H9 (cell line): ENCODE data around the gene GM2A. TPM values are rescaled to one million over a fixed set of nuclear protein-coding genes. Genes with fewer than 3 reads are reported as not detected.

Experiments
- DNase-seq: peaks from one replicate; pipeline ENCODE4 v3.0.0-alpha.2; 2017
- H2AFZ ChIP-seq: one replicate; pipeline ENCODE4 v1.6.1; 2013; ENCODE audit warnings: mild to moderate bottlenecking, low read length, control low read depth, moderate library complexity
- H2AK5ac ChIP-seq: 2 replicates; pipeline ENCODE4 v1.6.1; 2013; ENCODE audit warnings: low read length, control low read depth, mixed read lengths; ENCODE audit not compliant: insufficient read length
- H2BK120ac ChIP-seq: one replicate; pipeline ENCODE4 v1.6.1; 2013; ENCODE audit warnings: low read depth, mild to moderate bottlenecking, low read length, control low read depth, inconsistent platforms; ENCODE audit not compliant: poor library complexity, severe bottlenecking
- H2BK12ac ChIP-seq: 2 replicates; pipeline ENCODE4 v1.6.1; 2013; ENCODE audit warnings: low read length, control low read depth, mixed read lengths, low read depth; ENCODE audit not compliant: insufficient read length
- H2BK15ac ChIP-seq: 2 replicates; pipeline ENCODE4 v1.6.1; 2013; ENCODE audit warnings: low read depth, low read length, control low read depth
- H2BK20ac ChIP-seq: one replicate; pipeline ENCODE4 v1.6.1; 2013; ENCODE audit warnings: low read depth, mild to moderate bottlenecking, low read length, control low read depth, inconsistent platforms; ENCODE audit not compliant: poor library complexity, severe bottlenecking
- H2BK5ac ChIP-seq: 2 replicates; pipeline ENCODE4 v1.6.1; 2013; ENCODE audit warnings: low read length, control low read depth, mixed read lengths; ENCODE audit not compliant: insufficient read length
- H3K14ac ChIP-seq: 2 replicates; pipeline ENCODE4 v1.6.1; 2013; ENCODE audit warnings: low read length, control low read depth; ENCODE audit not compliant: insufficient read depth
- H3K18ac ChIP-seq: 2 replicates; pipeline ENCODE4 v1.6.1; 2013; ENCODE audit warnings: low read depth, mild to moderate bottlenecking, mixed read lengths, low read length, control low read depth; ENCODE audit not compliant: insufficient read length
- H3K23ac ChIP-seq: 2 replicates; pipeline ENCODE4 v1.6.1; 2013; ENCODE audit warnings: low read length, control low read depth, mixed read lengths, low read depth; ENCODE audit not compliant: insufficient read length
- H3K23me2 ChIP-seq: 2 replicates; pipeline ENCODE4 v1.6.1; 2013; ENCODE audit warnings: low read depth, mild to moderate bottlenecking, mixed read lengths, low read length, control low read depth; ENCODE audit not compliant: insufficient read length, poor library complexity, severe bottlenecking
- H3K27ac ChIP-seq: 2 replicates; pipeline ENCODE4 v1.5.1; 2013; ENCODE audit warnings: low read length, control low read depth, mixed read lengths, low read depth; ENCODE audit not compliant: insufficient read length
- H3K27me3 ChIP-seq: 2 replicates; pipeline ENCODE4 v1.6.1; 2013; ENCODE audit warnings: low read length, control low read depth, inconsistent platforms; ENCODE audit not compliant: insufficient read depth
- H3K4ac ChIP-seq: 2 replicates; pipeline ENCODE4 v1.6.1; 2013; ENCODE audit warnings: low read depth, mild to moderate bottlenecking, control low read depth, inconsistent platforms, low read length, moderate library complexity
- H3K4me1 ChIP-seq: 2 replicates; pipeline ENCODE4 v1.6.1; 2013; ENCODE audit warnings: low read length, control low read depth, inconsistent platforms; ENCODE audit not compliant: insufficient read depth
- H3K4me2 ChIP-seq: 2 replicates; pipeline ENCODE4 v1.6.1; 2013; ENCODE audit warnings: low read length, control low read depth, mixed read lengths; ENCODE audit not compliant: insufficient read length, insufficient read depth
- H3K56ac ChIP-seq: 2 replicates; pipeline ENCODE4 v1.6.1; 2013; ENCODE audit warnings: low read depth, mild to moderate bottlenecking, mixed read lengths, low read length, control low read depth; ENCODE audit not compliant: insufficient read length
- H3K79me1 ChIP-seq: 2 replicates; pipeline ENCODE4 v1.6.1; 2013; ENCODE audit warnings: low read depth, mild to moderate bottlenecking, moderate library complexity, low read length, control low read depth, inconsistent platforms; ENCODE audit not compliant: insufficient read depth, poor library complexity, severe bottlenecking
- H3K79me2 ChIP-seq: 2 replicates; pipeline ENCODE4 v1.6.1; 2013; ENCODE audit warnings: low read length, control low read depth, inconsistent platforms; ENCODE audit not compliant: insufficient read depth
- H3K9ac ChIP-seq: 2 replicates; pipeline ENCODE4 v1.6.1; 2013; ENCODE audit warnings: low read length, control low read depth, mixed read lengths; ENCODE audit not compliant: insufficient read length; ENCODE audit errors: extremely low read depth
- H3K9me3 ChIP-seq: one replicate; pipeline ENCODE4 v1.6.1; 2013; ENCODE audit warnings: low read depth, low read length, inconsistent platforms; ENCODE audit not compliant: control insufficient read depth
- H3T11ph ChIP-seq: one replicate; pipeline ENCODE4 v1.6.1; 2013; ENCODE audit warnings: mild to moderate bottlenecking, low read length, control low read depth, inconsistent platforms
- H4K20me1 ChIP-seq: one replicate; pipeline ENCODE4 v1.6.1; 2013; ENCODE audit not compliant: control insufficient read depth, insufficient read length, insufficient read depth
- H4K5ac ChIP-seq: 2 replicates; pipeline ENCODE4 v1.6.1; 2013; ENCODE audit warnings: low read depth, mild to moderate bottlenecking, mixed read lengths, low read length, control low read depth; ENCODE audit not compliant: insufficient read length
- H4K8ac ChIP-seq: replicated peaks from 2 replicates; pipeline ENCODE4 v1.6.1; 2013; ENCODE audit warnings: low read length, control low read depth, mixed read lengths, low read depth; ENCODE audit not compliant: insufficient read length
- H4K91ac ChIP-seq: 2 replicates; pipeline ENCODE4 v1.6.1; 2013; ENCODE audit warnings: low read depth, mild to moderate bottlenecking, moderate library complexity, mixed read lengths, low read length, control low read depth; ENCODE audit not compliant: insufficient read length
- H3K27ac Mint-ChIP-seq, 3 experiments: 2 replicates in 2 of 3; 3 replicates in 1 of 3; pipeline ENCODE4 v1.8.0; 2020 to 2021; ENCODE audit warnings: mixed read lengths in 3 of 3, mild to moderate bottlenecking in 1 of 3, moderate library complexity in 1 of 3
- H3K27me3 Mint-ChIP-seq: 2 replicates; pipeline ENCODE4 v1.8.0; 2021; ENCODE audit warnings: low read depth, mild to moderate bottlenecking, moderate library complexity, mixed read lengths
- H3K36me3 Mint-ChIP-seq, 3 experiments: 2 replicates in 2 of 3; 3 replicates in 1 of 3; pipeline ENCODE4 v1.8.0; 2020 to 2021; ENCODE audit warnings: low read depth in 3 of 3, mixed read lengths in 3 of 3; ENCODE audit not compliant: insufficient read depth in 1 of 3
- H3K4me1 Mint-ChIP-seq, 2 experiments: 2 replicates each; pipeline ENCODE4 v1.8.0; 2020; ENCODE audit warnings: mixed read lengths in 2 of 2
- H3K4me3 Mint-ChIP-seq, 2 experiments: 2 replicates in 1 of 2; 3 replicates in 1 of 2; pipeline ENCODE4 v1.8.0; 2020 to 2021; ENCODE audit warnings: mild to moderate bottlenecking in 2 of 2, mixed read lengths in 2 of 2, moderate library complexity in 1 of 2
- H3K9me3 Mint-ChIP-seq, 2 experiments: 2 replicates in 1 of 2; 3 replicates in 1 of 2; pipeline ENCODE4 v1.8.0; 2020; ENCODE audit warnings: mild to moderate bottlenecking in 2 of 2, mixed read lengths in 2 of 2, moderate library complexity in 1 of 2
- CTCF ChIP-seq: fragments of 200-600 bp; sonication (generic); conservative IDR thresholded peaks from 3 replicates; pipeline ENCODE4 v1.8.0; 2021; ENCODE audit warnings: antibody characterized with exemption, mild to moderate bottlenecking
- WGBS: extraction: QIAGEN DNeasy Blood & Tissue Kit; methylation state at CpG from one replicate; pipeline ENCODE4 v1.1.7; 2013; ENCODE audit warnings: missing lambda C conversion rate, low lambda C conversion rate, mixed read lengths; ENCODE audit not compliant: insufficient read length; ENCODE audit errors: extremely low coverage; 5-methylcytosine and 5-hydroxymethylcytosine counted together
- total RNA-seq: library from RNA; stranded (reverse); gene quantifications from 2 replicates; pipeline ENCODE4 v1.2.1, GENCODE V29; 2021

The GM2A gene
- total RNA-seq, 1 experiment from 2014 or later = 27.8 TPM

GRCh38 chr5:151293624-151294023, 40.6 kb downstream of the GM2A start:
- H2BK5ac ChIP-seq = no peak overlapping the region
- WGBS = no CpG with 5 or more reads among the region's 4 CpGs
- peak; percentile 63 for DNase-seq

More at GRCh38 chr5:151293624-151294023, 40.6 kb downstream of the GM2A start:
- no peak overlapping the region for H3K23ac ChIP-seq
- H2AFZ ChIP-seq = no peak overlapping the region
- Mint-ChIP-seq H3K4me3 (no peak overlapping the region), H3K9me3 (no peaks in the 10 kb centered on the region), H3K27ac (no peak overlapping the region), H3K36me3 (no peaks in the 10 kb centered on the region; a peak in 1 of 7 replicates), H3K27me3 (no peaks in the 10 kb centered on the region; the same call in 1 of the 2 replicates), H3K4me1 (peaks cover 12 to 13% of the 10 kb centered on the region in 2 experiments)
- H3K56ac ChIP-seq = no peak overlapping the region
- H2BK120ac ChIP-seq = no peak overlapping the region
- no peak overlapping the region for H3K27ac ChIP-seq
- no peak overlapping the region for H2BK20ac ChIP-seq
- no peak overlapping the region for H2BK15ac ChIP-seq
- no peaks in the 10 kb centered on the region for H4K20me1 ChIP-seq
- H3K9me3 ChIP-seq = no peaks in the 10 kb centered on the region
- no peak overlapping the region for H4K5ac ChIP-seq
- H3K14ac ChIP-seq = no peak overlapping the region
- no peaks in the 10 kb centered on the region for H3K23me2 ChIP-seq
- H2AK5ac ChIP-seq = no peak overlapping the region
- no peak overlapping the region for H2BK12ac ChIP-seq
- H3K79me1 ChIP-seq = no peaks in the 10 kb centered on the region
- H4K91ac ChIP-seq = no peak overlapping the region
- H3K4me2 ChIP-seq = no peak overlapping the region
- H3K4me1 ChIP-seq = no peaks in the 10 kb centered on the region
- no peak for TF ChIP-seq CTCF
- H3K27me3 ChIP-seq = no peaks in the 10 kb centered on the region
- H3K79me2 ChIP-seq = no peaks in the 10 kb centered on the region
- H3K4ac ChIP-seq = no peak overlapping the region
- H3K9ac ChIP-seq = no peak overlapping the region
- H4K8ac ChIP-seq = no peak overlapping the region
- no peak overlapping the region for H3T11ph ChIP-seq
- no peak overlapping the region for H3K18ac ChIP-seq
